Tibial nerve (tissue), 4 donors: ENCODE results near the gene SUMO1. TPM values are rescaled to one million over a fixed set of nuclear protein-coding genes. Genes with fewer than 3 reads are reported as not detected.

Experiments used
- DNase-seq, 2 donors: peaks; one replicate each; pipeline ENCODE4 v3.0.0-alpha.2; 2019; ENCODE audit warnings: low spot score in 2 of 2
- H3K27ac ChIP-seq, 4 donors: fragments of 200-600 bp; sonication (generic) in 3 of 4; one replicate each; pipeline ENCODE4 v1.5.1; 2017 to 2019; ENCODE audit warnings: mild to moderate bottlenecking in 1 of 4
- H3K27me3 ChIP-seq, 2 donors: fragments of 200-600 bp; sonication (generic) in 1 of 2; one replicate each; pipeline versions ENCODE4 v1.5.1 to v1.6.0; 2017 to 2019
- H3K36me3 ChIP-seq, 3 donors: fragments of 200-600 bp; sonication (generic); one replicate each; pipeline ENCODE4 v1.5.1; 2018 to 2019
- H3K4me1 ChIP-seq, 4 donors: fragments of 200-600 bp; sonication (generic) in 3 of 4; one replicate each; pipeline ENCODE4 v1.5.1; 2017 to 2019
- H3K4me3 ChIP-seq, 4 donors: fragments of 200-600 bp; sonication (generic) in 3 of 4; one replicate each; pipeline ENCODE4 v1.5.1; 2017 to 2019; ENCODE audit warnings: mild to moderate bottlenecking in 1 of 4, moderate library complexity in 1 of 4
- H3K9me3 ChIP-seq, 4 donors: fragments of 200-600 bp; sonication (generic) in 3 of 4; one replicate each; pipeline ENCODE4 v1.5.1; 2017 to 2019
- CTCF ChIP-seq, 5 experiments: fragments of 200-600 bp in 3 of 5; fragments of 450-650 bp in 2 of 5; sonication (generic) in 3 of 5; IDR thresholded peaks; one replicate each; pipeline ENCODE4 v1.5.1; 2016 to 2019; ENCODE audit warnings: antibody characterized with exemption in 5 of 5, mild to moderate bottlenecking in 3 of 5, moderate library complexity in 2 of 5
- EP300 ChIP-seq, 2 donors: sonication (generic); formaldehyde crosslinking; IDR thresholded peaks; one replicate each; pipeline ENCODE4 v1.6.1; 2017; ENCODE audit warnings: antibody characterized with exemption in 2 of 2, mild to moderate bottlenecking in 1 of 2
- POLR2A ChIP-seq, 2 donors: fragments of 450-650 bp; IDR thresholded peaks; one replicate each; pipeline ENCODE4 v1.6.1; 2017; ENCODE audit warnings: antibody characterized with exemption in 2 of 2, mild to moderate bottlenecking in 2 of 2, moderate library complexity in 2 of 2
- WGBS, 2 donors: methylation state at CpG; one replicate each; pipeline ENCODE4 v1.1.5; 2018; 5-methylcytosine and 5-hydroxymethylcytosine counted together
- total RNA-seq, 4 donors: library from RNA; depleted of rRNA; stranded (reverse); fragments of >200 nt; gene quantifications; one replicate each; pipeline ENCODE4 v1.1.0, GENCODE V29; 2016

SUMO1 gene
- total RNA-seq, 4 donors from 2014 or later = 43.3 to 52.2 (median 48.3) TPM

GRCh38 chr2:202196727-202197126 lies 41.7 kb downstream of the SUMO1 start:
- Histone ChIP-seq H3K4me1 (no peaks in the 10 kb centered on the region), H3K4me3 (no peak overlapping the region), H3K27ac (no peak overlapping the region), H3K36me3 (peaks cover 0 to 7% (median 0%) of the 10 kb centered on the region in 3 donors), H3K9me3 (no peaks in the 10 kb centered on the region), H3K27me3 (no peaks in the 10 kb centered on the region)
- WGBS, 2 donors = 70 to 74% methylated on average over 6 of the region's 6 CpGs
- DNase-seq = no peak
- TF ChIP-seq CTCF (IDR thresholded peaks at IDR 0.05) (no peak), POLR2A (IDR thresholded peaks at IDR 0.05) (no peak), EP300 (IDR thresholded peaks at IDR 0.05) (no peak)

DNA sequence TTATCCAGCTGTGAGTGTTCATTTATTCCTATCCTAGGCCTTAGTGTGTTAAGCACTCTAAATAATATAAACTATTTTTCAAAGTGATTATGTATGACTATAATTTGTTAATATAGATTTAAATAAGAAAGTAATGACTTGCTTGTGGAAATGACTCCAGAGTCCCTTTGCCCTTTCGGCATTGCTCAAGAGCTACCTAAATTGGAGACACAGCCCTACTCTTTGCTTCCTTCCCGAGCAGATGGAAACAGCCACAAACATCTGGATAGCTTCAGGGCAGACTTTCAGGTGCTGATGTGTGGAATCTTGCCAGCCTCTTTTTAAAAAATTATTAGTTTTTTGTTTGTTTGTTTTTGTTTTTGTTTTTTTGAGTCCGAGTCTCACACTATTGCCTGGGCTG lies 44.0 kb downstream of the SUMO1 start:
- no peak for DNase-seq

GRCh38 chr2:202193881-202194353 lies 44.5 kb downstream of the SUMO1 start:
- Histone ChIP-seq H3K4me1 (no peaks in the 10 kb centered on the region), H3K9me3 (no peaks in the 10 kb centered on the region), H3K36me3 (no peaks in the 10 kb centered on the region), H3K27me3 (no peaks in the 10 kb centered on the region), H3K4me3 (no peak overlapping the region), H3K27ac (no peak overlapping the region)
- 66 to 72% methylated on average over 7 of the region's 7 CpGs for WGBS, 2 donors
- TF ChIP-seq POLR2A (IDR thresholded peaks at IDR 0.05) = no peak
- no peak for TF ChIP-seq CTCF (IDR thresholded peaks at IDR 0.05)
- TF ChIP-seq EP300 (IDR thresholded peaks at IDR 0.05) = no peak
- DNase-seq = no peak

More for the DNA sequence above, 44.0 kb downstream of the SUMO1 start:
- Histone ChIP-seq H3K4me1 (no peaks in the 10 kb centered on the region), H3K27ac (no peak overlapping the region), H3K36me3 (no peaks in the 10 kb centered on the region), H3K9me3 (no peaks in the 10 kb centered on the region), H3K27me3 (no peaks in the 10 kb centered on the region), H3K4me3 (no peak overlapping the region)
- no peak for TF ChIP-seq EP300 (IDR thresholded peaks at IDR 0.05)
- TF ChIP-seq POLR2A (IDR thresholded peaks at IDR 0.05) = no peak
- no peak for TF ChIP-seq CTCF (IDR thresholded peaks at IDR 0.05)
- 72 to 73% methylated on average over 3 of the region's 3 CpGs for WGBS, 2 donors

DNA sequence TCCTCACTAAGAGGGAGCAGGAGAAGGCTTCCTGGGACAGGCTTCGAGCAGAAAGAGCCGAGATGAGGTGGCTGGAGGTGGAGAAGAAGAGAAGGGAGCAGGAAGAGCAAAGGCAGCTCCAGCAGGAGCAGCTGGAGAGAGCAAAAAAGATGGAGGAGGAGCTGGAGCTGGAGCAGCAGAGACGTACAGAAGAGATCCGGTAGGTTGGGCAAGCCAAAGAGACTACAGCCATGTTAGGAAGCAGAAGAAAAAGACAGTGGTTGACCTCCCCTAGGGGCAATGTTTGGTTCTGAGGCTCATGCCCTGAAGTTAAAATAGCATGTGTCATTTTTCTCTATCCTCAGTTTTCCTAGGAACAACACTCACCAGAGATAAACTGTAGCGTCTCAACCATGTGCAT lies 45.1 kb downstream of the SUMO1 start:
- DNase-seq = no peak
- no peak overlapping the region for H3K27ac ChIP-seq
- H3K4me1 ChIP-seq = no peaks in the 10 kb centered on the region
- TF ChIP-seq POLR2A (IDR thresholded peaks at IDR 0.05) (no peak), EP300 (IDR thresholded peaks at IDR 0.05) (no peak), CTCF (IDR thresholded peaks at IDR 0.05) (no peak)
- H3K4me3 ChIP-seq = no peak overlapping the region
- H3K36me3 ChIP-seq = no peaks in the 10 kb centered on the region
- H3K9me3 ChIP-seq = no peaks in the 10 kb centered on the region
- no peaks in the 10 kb centered on the region for H3K27me3 ChIP-seq
- WGBS, 2 donors = 81 to 87% methylated on average over 5 of the region's 5 CpGs

GRCh38 chr2:202187570-202187969 lies 50.8 kb downstream of the SUMO1 start:
- no peaks in the 10 kb centered on the region for H3K4me1 ChIP-seq
- TF ChIP-seq EP300 (IDR thresholded peaks at IDR 0.05) = no peak
- no peak for TF ChIP-seq POLR2A (IDR thresholded peaks at IDR 0.05)
- TF ChIP-seq CTCF (IDR thresholded peaks at IDR 0.05) = no peak
- DNase-seq = no peak
- H3K36me3 ChIP-seq = no peaks in the 10 kb centered on the region
- no peak overlapping the region for H3K4me3 ChIP-seq
- H3K27me3 ChIP-seq = no peaks in the 10 kb centered on the region
- no peak overlapping the region for H3K27ac ChIP-seq
- WGBS, 2 donors = 80 to 91% methylated on average over 1 of the region's 1 CpG
- no peaks in the 10 kb centered on the region for H3K9me3 ChIP-seq
